Spinal cord (tissue), 10 donors: Measurements from ENCODE around the gene ADNP2. TPM values are rescaled to one million over a fixed set of nuclear protein-coding genes. Genes with fewer than 3 reads are reported as not detected.

Experiments
- DNase-seq, 6 donors: peaks; one replicate each; pipeline versions ENCODE4 v3.0.0 to v3.0.0-alpha.2; 2013 to 2015; ENCODE audit warnings: low spot score in 6 of 6, low read depth in 4 of 6
- H3K27ac ChIP-seq: one replicate; pipeline ENCODE4 v1.5.1; 2013; ENCODE audit warnings: low read depth, low read length, control low read depth
- H3K27me3 ChIP-seq: one replicate; pipeline ENCODE4 v1.6.1; 2013; ENCODE audit warnings: low read length; ENCODE audit not compliant: control insufficient read depth, insufficient read depth
- H3K36me3 ChIP-seq: one replicate; pipeline ENCODE4 v1.6.1; 2013; ENCODE audit warnings: low read length; ENCODE audit not compliant: control insufficient read depth, insufficient read depth
- H3K4me1 ChIP-seq: one replicate; pipeline ENCODE4 v1.6.1; 2013; ENCODE audit warnings: low read length; ENCODE audit not compliant: control insufficient read depth, insufficient read depth
- H3K4me3 ChIP-seq: one replicate; pipeline ENCODE4 v1.5.1; 2013; ENCODE audit warnings: low read depth, low read length, control low read depth
- H3K9me3 ChIP-seq: one replicate; pipeline ENCODE4 v1.6.1; 2013; ENCODE audit warnings: low read length; ENCODE audit not compliant: control insufficient read depth, insufficient read depth
- WGBS: methylation state at CpG from one replicate; pipeline ENCODE4 v1.1.5; 2013; ENCODE audit warnings: missing lambda C conversion rate; ENCODE audit not compliant: insufficient coverage; 5-methylcytosine and 5-hydroxymethylcytosine counted together
- polyA plus RNA-seq, 2 donors: library from polyadenylated mRNA; unstranded; fragments of 120-200 nt; gene quantifications; one replicate each; pipeline ENCODE4 v1.2.1, GENCODE V29; 2013; ENCODE audit not compliant: insufficient read length in 2 of 2
- total RNA-seq, 2 donors: library from RNA; depleted of rRNA in 1 of 2; stranded (reverse); fragments of 120-200 nt in 1 of 2; fragments of >200 nt in 1 of 2; gene quantifications; one replicate each; pipeline versions ENCODE4 v1.2.3 to v1.2.4, GENCODE V29; 2013 to 2014
- donor health status: healthy.

ADNP2 gene
- total and polyA plus RNA-seq, 4 donors: 13.9 to 18.9 (median 16.5) TPM

DNA sequence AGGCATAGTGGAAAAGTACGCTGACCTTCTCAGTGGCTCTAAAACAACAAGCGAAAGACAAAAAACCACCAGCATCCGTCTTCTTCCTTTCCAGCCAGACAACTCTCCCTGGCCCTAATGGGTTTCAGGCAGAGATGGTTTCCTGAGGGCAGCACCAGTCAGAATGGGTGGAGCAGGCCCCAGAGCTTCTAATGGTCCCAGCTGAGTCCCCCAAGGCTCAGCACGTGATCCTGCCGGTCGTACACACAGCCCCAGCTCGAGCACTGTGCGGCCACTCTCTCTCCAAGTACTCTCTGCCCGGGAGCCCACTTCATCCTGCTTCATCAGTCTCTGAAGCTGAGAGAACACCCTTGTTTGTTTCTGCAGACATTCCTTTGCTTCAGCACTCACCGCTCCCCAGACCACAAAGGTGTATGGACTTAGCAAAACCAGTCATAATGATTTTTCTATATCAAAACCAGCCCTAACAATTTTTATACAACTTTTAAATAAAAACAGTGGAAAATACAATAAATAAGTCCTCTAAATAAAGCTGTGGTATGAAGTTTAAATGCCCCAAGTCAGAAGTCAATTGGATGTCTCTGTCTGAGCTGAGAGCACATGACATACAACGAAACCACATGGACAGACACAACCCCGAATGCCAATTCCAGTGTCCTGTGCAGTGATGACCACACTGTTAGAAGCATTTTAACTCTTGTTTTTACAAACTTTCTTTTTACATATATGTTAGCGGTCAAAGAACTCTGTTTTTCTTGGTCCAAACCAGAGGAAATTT lies 74.4 kb downstream of the ADNP2 start:
- peaks cover 31% of the 10 kb centered on the region for H3K36me3 ChIP-seq
- DNase-seq: no peak

DNA sequence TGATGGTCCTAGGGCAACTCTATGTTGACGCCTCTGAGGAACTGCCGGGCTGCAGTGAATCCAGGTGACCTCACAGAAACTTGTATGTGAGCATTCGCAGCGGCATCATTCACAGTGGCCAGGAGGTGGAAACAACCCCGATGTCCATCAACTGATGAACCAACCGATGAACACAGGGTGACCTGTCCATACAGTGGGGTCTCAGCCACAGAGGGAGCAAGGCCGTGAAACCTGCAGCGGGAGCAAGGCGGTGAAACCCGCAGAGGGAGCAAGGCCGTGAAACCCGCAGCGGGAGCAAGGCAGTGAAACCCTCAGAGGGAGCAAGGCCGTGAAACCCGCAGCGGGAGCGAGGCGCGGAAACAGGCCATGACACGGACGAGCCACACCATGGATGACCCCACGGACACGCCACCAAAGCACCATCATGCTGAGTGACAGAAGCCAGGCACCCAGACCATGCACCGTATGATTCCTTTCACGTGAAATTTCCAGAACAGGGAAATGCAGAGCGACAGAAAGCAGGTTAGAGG lies 75.2 kb downstream of the ADNP2 start:
- Histone ChIP-seq H3K4me1 (peaks cover 9% of the 10 kb centered on the region), H3K4me3 (no peak overlapping the region), H3K27ac (no peak overlapping the region), H3K9me3 (no peaks in the 10 kb centered on the region), H3K27me3 (no peaks in the 10 kb centered on the region), H3K36me3 (peaks cover 33% of the 10 kb centered on the region)
- WGBS: 94% methylated on average over 23 of the region's 26 CpGs
- no peak for DNase-seq

More for the DNA sequence above, 74.4 kb downstream of the ADNP2 start:
- Histone ChIP-seq H3K4me3 (no peak overlapping the region), H3K27me3 (no peaks in the 10 kb centered on the region), H3K4me1 (peaks cover 9% of the 10 kb centered on the region), H3K9me3 (no peaks in the 10 kb centered on the region), H3K27ac (no peak overlapping the region)
- WGBS: 58% methylated on average over 11 of the region's 13 CpGs

GRCh38 chr18:80185545-80185944 lies 76.5 kb downstream of the ADNP2 start:
- H3K9me3 ChIP-seq: no peaks in the 10 kb centered on the region
- WGBS: 96% methylated on average over 12 of the region's 12 CpGs
- no peak for DNase-seq
- no peak overlapping the region for H3K27ac ChIP-seq
- peaks cover 30% of the 10 kb centered on the region for H3K36me3 ChIP-seq
- no peak overlapping the region for H3K4me3 ChIP-seq
- H3K27me3 ChIP-seq: no peaks in the 10 kb centered on the region
- H3K4me1 ChIP-seq: peaks cover 11% of the 10 kb centered on the region

DNA sequence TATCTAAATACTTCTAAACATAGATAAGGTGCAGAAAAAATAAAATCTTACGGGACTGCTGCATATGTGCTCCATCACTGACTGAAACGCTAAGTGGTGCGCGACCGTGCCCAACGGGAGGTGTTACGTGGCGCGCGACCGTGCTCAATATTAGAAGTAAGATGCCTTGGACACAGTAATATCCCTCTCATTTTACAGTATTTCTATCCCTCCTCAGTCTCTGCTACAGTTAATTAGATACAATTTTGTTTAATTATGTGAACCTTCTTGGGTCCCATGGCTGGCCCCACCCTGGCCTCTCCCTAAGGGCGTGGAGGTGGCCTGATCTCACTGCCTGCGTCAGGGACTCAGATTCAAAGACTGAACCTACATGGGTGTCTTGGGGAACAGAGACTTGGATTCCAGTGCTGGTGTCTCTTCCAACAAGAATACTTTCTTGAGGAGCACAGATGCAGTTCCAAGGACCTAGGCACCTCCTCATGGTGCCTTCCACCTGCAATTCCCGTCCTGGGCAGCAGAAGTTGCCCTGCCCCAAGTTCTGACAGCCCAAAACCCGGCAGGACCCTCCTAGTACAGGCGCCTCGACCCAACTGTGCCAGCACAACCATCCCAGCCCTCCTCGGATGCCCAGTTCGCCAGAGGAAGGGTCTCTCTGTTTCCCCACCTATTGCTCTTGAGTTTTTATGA lies 79.0 kb downstream of the ADNP2 start:
- DNase-seq: no peak
- H3K27me3 ChIP-seq: no peaks in the 10 kb centered on the region
- peaks cover 2% of the 10 kb centered on the region for H3K4me1 ChIP-seq
- WGBS: 97% methylated on average over 4 of the region's 19 CpGs
- H3K4me3 ChIP-seq: no peak overlapping the region
- H3K27ac ChIP-seq: no peak overlapping the region
- H3K36me3 ChIP-seq: peaks cover 29% of the 10 kb centered on the region
- no peaks in the 10 kb centered on the region for H3K9me3 ChIP-seq

GRCh38 chr18:80188643-80189530 lies 79.8 kb downstream of the ADNP2 start:
- no peak overlapping the region for H3K4me3 ChIP-seq
- DNase-seq: no peak
- no peaks in the 10 kb centered on the region for H3K27me3 ChIP-seq
- 94% methylated on average over 20 of the region's 20 CpGs for WGBS
- peaks cover 2% of the 10 kb centered on the region for H3K4me1 ChIP-seq
- no peaks in the 10 kb centered on the region for H3K9me3 ChIP-seq
- peaks cover 30% of the 10 kb centered on the region for H3K36me3 ChIP-seq
- H3K27ac ChIP-seq: no peak overlapping the region

DNA sequence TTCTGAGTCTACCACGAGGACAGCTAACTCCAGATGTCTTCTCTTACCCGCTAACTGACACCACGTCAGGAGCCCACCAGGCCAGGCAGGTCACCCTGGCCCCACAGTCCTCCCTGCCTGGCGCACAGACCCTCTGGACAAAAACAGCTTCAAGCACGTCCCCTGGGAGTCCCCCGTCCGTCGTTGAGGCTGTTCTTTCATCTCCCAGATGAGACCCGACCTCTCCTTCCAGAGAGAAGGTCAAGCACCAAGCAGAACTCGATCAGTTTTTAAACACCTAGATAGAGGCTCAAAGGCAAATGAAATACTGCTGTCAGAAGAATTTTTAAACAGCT lies 80.4 kb downstream of the ADNP2 start:
- H3K36me3 ChIP-seq: peaks cover 30% of the 10 kb centered on the region
- H3K27me3 ChIP-seq: no peaks in the 10 kb centered on the region
- WGBS: 83% methylated on average over 8 of the region's 10 CpGs
- no peak overlapping the region for H3K4me3 ChIP-seq
- H3K9me3 ChIP-seq: no peaks in the 10 kb centered on the region
- peaks cover 2% of the 10 kb centered on the region for H3K4me1 ChIP-seq
- no peak overlapping the region for H3K27ac ChIP-seq
- no peak for DNase-seq

Other genes starting within 250 kb of the ADNP2 start
- 10 to 100 TPM; 26.0 to 34.5 TPM for gene SLC66A2, start 157.6 kb upstream of the ADNP2 start, total RNA-seq
- gene SLC66A2, start 157.6 kb upstream of the ADNP2 start, polyA plus RNA-seq: 10 to 100 TPM; 57.8 to 68.4 TPM
- 10 to 100 TPM in 1 of 2 donors, 1 to 10 TPM in 1; 5.2 to 16.6 TPM for gene HSBP1L1, start 144.6 kb upstream of the ADNP2 start, total RNA-seq
- gene HSBP1L1, start 144.6 kb upstream of the ADNP2 start, polyA plus RNA-seq: 10 to 100 TPM; 20.0 to 27.3 TPM
- 100 to 1,000 TPM in 1 of 2 donors, 10 to 100 TPM in 1; 43.6 to 134 TPM for gene TXNL4A, start 120.7 kb upstream of the ADNP2 start, total RNA-seq
- 100 to 1,000 TPM; 121 to 129 TPM for gene TXNL4A, start 120.7 kb upstream of the ADNP2 start, polyA plus RNA-seq
- 10 to 100 TPM; 29.2 to 35.3 TPM for gene RBFA, start 74.8 kb upstream of the ADNP2 start, total RNA-seq
- gene RBFA, start 74.8 kb upstream of the ADNP2 start, polyA plus RNA-seq: 10 to 100 TPM; 29.2 to 43.4 TPM
- gene PARD6G, start 138.3 kb downstream of the ADNP2 start, total RNA-seq: 10 to 100 TPM; 11.8 to 20.3 TPM
- gene PARD6G, start 138.3 kb downstream of the ADNP2 start, polyA plus RNA-seq: 10 to 100 TPM; 17.6 to 18.9 TPM